IMR-90 (cell line): Measurements from ENCODE around the gene BLZF1. TPM values are rescaled to one million over a fixed set of nuclear protein-coding genes. Genes with fewer than 3 reads are reported as not detected.

ENCODE experiments used
- ATAC-seq: fragments of 200-7000 bp; cut with Tn5 transposase; 2 replicates; pipeline ENCODE4 v1.9.1; 2020; ENCODE audit warnings: low read depth, mild to moderate bottlenecking, moderate library complexity
- BruUV-seq: library from RNA; stranded (reverse); fragments of 400-500 nt; replicated peaks from 2 replicates; lab custom pipeline; 2021; lab: Mats Ljungman, UMichigan
- CTCF ChIA-PET: fragments of 300-600 bp; formaldehyde crosslinking; extraction: SDS; loops from one replicate; lab custom pipeline; 2021; ENCODE audit warnings: antibody characterized with exemption; lab: Yijun Ruan, JAX
- POLR2A ChIA-PET: fragments of 300-600 bp; sonication (Branson Sonifier 250); formaldehyde crosslinking; loops from one replicate; lab custom pipeline; 2022; ENCODE audit warnings: antibody characterized with exemption; ENCODE audit not compliant: unreplicated experiment; lab: Charles Lee
- DNase-seq: peaks from one replicate; pipeline ENCODE4 v3.0.0; 2013
- H2AFZ ChIP-seq: replicated peaks from 2 replicates; pipeline ENCODE3; 2013; ENCODE audit warnings: low read length, mild to moderate bottlenecking; ENCODE audit not compliant: poor library complexity
- H2AK5ac ChIP-seq: 2 replicates; pipeline ENCODE4 v1.6.1; 2013; ENCODE audit warnings: low read depth, low read length, inconsistent platforms
- H2AK9ac ChIP-seq: replicated peaks from 2 replicates; pipeline ENCODE3; 2013; ENCODE audit warnings: mild to moderate bottlenecking, low read depth, low read length, moderate library complexity; ENCODE audit not compliant: poor library complexity
- H2BK120ac ChIP-seq: 2 replicates; pipeline ENCODE4 v1.6.1; 2013; ENCODE audit warnings: low read depth, low read length, inconsistent platforms
- H2BK15ac ChIP-seq: 3 replicates; pipeline ENCODE4 v1.6.1; 2013; ENCODE audit warnings: low read depth, low read length, inconsistent platforms
- H2BK20ac ChIP-seq: 2 replicates; pipeline ENCODE4 v1.6.1; 2013; ENCODE audit warnings: low read depth, mild to moderate bottlenecking, inconsistent platforms, low read length, moderate library complexity
- H2BK5ac ChIP-seq: 2 replicates; pipeline ENCODE4 v1.6.1; 2013; ENCODE audit warnings: mild to moderate bottlenecking, low read depth, low read length, inconsistent platforms; ENCODE audit not compliant: poor library complexity, severe bottlenecking
- H3K14ac ChIP-seq: replicated peaks from 2 replicates; pipeline ENCODE4 v1.6.1; 2013; ENCODE audit warnings: low read depth, low read length, inconsistent platforms
- H3K18ac ChIP-seq: 2 replicates; pipeline ENCODE4 v1.6.1; 2013; ENCODE audit warnings: low read depth, low read length, control low read depth
- H3K23ac ChIP-seq: 2 replicates; pipeline ENCODE4 v1.6.1; 2013; ENCODE audit warnings: low read depth, low read length, inconsistent platforms
- H3K27ac ChIP-seq: 2 replicates; pipeline ENCODE4 v1.5.1; 2013; ENCODE audit warnings: mild to moderate bottlenecking, control low read depth, low read length; ENCODE audit not compliant: insufficient read depth
- H3K27me3 ChIP-seq: 2 replicates; pipeline ENCODE4 v1.6.1; 2013; ENCODE audit warnings: low read length; ENCODE audit not compliant: control insufficient read depth, insufficient read depth
- H3K36me3 ChIP-seq: 2 replicates; pipeline ENCODE4 v1.6.1; 2013; ENCODE audit warnings: low read length, mixed read lengths; ENCODE audit not compliant: control insufficient read depth, insufficient read depth
- H3K4ac ChIP-seq: 2 replicates; pipeline ENCODE4 v1.6.1; 2013; ENCODE audit warnings: low read depth, low read length, inconsistent platforms
- H3K4me1 ChIP-seq: 2 replicates; pipeline ENCODE4 v1.6.1; 2013; ENCODE audit warnings: low read length, mixed read lengths; ENCODE audit not compliant: control insufficient read depth, insufficient read depth
- H3K4me2 ChIP-seq: 2 replicates; pipeline ENCODE4 v1.6.1; 2013; ENCODE audit warnings: low read depth, mild to moderate bottlenecking, control low read depth, low read length, moderate library complexity
- H3K4me3 ChIP-seq: 2 replicates; pipeline ENCODE4 v1.5.1; 2013; ENCODE audit warnings: low read depth, mild to moderate bottlenecking, control low read depth, low read length, moderate library complexity; ENCODE audit not compliant: insufficient read depth
- H3K56ac ChIP-seq: 2 replicates; pipeline ENCODE4 v1.6.1; 2013; ENCODE audit warnings: low read length, inconsistent platforms; ENCODE audit not compliant: insufficient read depth; ENCODE audit errors: extremely low read depth
- H3K79me1 ChIP-seq, 2 experiments: 2 replicates each; pipeline ENCODE4 v1.6.1; 2013; ENCODE audit warnings: low read length in 2 of 2, inconsistent platforms in 1 of 2, low read depth in 1 of 2
- H3K9ac ChIP-seq: 2 replicates; pipeline ENCODE4 v1.6.1; 2013; ENCODE audit warnings: low read depth, low read length, control low read depth
- H3K9me1 ChIP-seq: 2 replicates; pipeline ENCODE4 v1.6.1; 2013; ENCODE audit warnings: low read length, inconsistent platforms; ENCODE audit not compliant: insufficient read depth
- H3K9me3 ChIP-seq: 2 replicates; pipeline ENCODE4 v1.6.1; 2013; ENCODE audit warnings: low read length; ENCODE audit not compliant: control insufficient read depth, insufficient read depth
- H4K20me1 ChIP-seq: 2 replicates; pipeline ENCODE4 v1.6.1; 2013; ENCODE audit warnings: low read length, inconsistent platforms; ENCODE audit not compliant: insufficient read depth
- H4K5ac ChIP-seq: 2 replicates; pipeline ENCODE4 v1.6.1; 2013; ENCODE audit warnings: mild to moderate bottlenecking, low read depth, low read length, control low read depth
- H4K8ac ChIP-seq, 2 experiments: 2 replicates each; pipeline ENCODE4 v1.6.1; 2013; ENCODE audit warnings: low read depth in 2 of 2, low read length in 2 of 2, control low read depth in 1 of 2, inconsistent platforms in 1 of 2
- H4K91ac ChIP-seq: 2 replicates; pipeline ENCODE4 v1.6.1; 2013; ENCODE audit warnings: low read depth, low read length, inconsistent platforms; ENCODE audit not compliant: insufficient read depth
- FOS ChIP-seq: fragments of 150-350 bp; IDR thresholded peaks from 2 replicates; pipeline ENCODE4 v1.6.1; 2016; ENCODE audit warnings: low read depth, low read length
- MAFK ChIP-seq: IDR thresholded peaks from 2 replicates; pipeline ENCODE4 v1.6.1; 2012; ENCODE audit warnings: low read depth, low read length, improper control_type of control experiment
- NFE2L2 ChIP-seq: fragments of 150-350 bp; IDR thresholded peaks from 2 replicates; pipeline ENCODE4 v1.6.1; 2016; ENCODE audit warnings: low read depth, mild to moderate bottlenecking, low read length
- SMC3 ChIP-seq: fragments of 150-350 bp; IDR thresholded peaks from 2 replicates; pipeline ENCODE4 v1.6.1; 2016; ENCODE audit warnings: low read depth, mild to moderate bottlenecking, antibody characterized with exemption, low read length, moderate library complexity
- WGBS, 2 experiments: methylation state at CpG; one replicate each; pipeline versions ENCODE4 v1.1.5 to v1.1.7; 2013; ENCODE audit warnings: missing lambda C conversion rate in 2 of 2; ENCODE audit not compliant: insufficient read length in 1 of 2; ENCODE audit errors: extremely low coverage in 2 of 2; 5-methylcytosine and 5-hydroxymethylcytosine counted together
- dilution Hi-C: fragments of 300-500 bp; cut with HindIII; formaldehyde crosslinking; loops from one replicate; pipeline ENCODE4 v1.14.3; 2018; ENCODE audit warnings: low sequenced_read_pairs; ENCODE audit not compliant: unreplicated experiment
- in situ Hi-C: fragments of 300-500 bp; cut with MboI; formaldehyde crosslinking; loops from 3 replicates; pipeline ENCODE4 v1.14.3; 2019; ENCODE audit warnings: low sequenced_read_pairs, inconsistent platforms, mixed read lengths
- intact Hi-C: fragments of 100-400 bp; cut with micrococcal nuclease; formaldehyde crosslinking; loops from 2 replicates; pipeline ENCODE4 v1.10.0; 2022
- polyA plus RNA-seq, 3 experiments: library from polyadenylated mRNA; depleted of rRNA; stranded (reverse); fragments of >200 nt; gene quantifications; 2 replicates each; pipeline ENCODE4 v1.2.3, GENCODE V29; 2012; ENCODE audit warnings: low replicate concordance in 1 of 3
- total RNA-seq: library from RNA; depleted of rRNA; stranded (reverse); fragments of >200 nt; gene quantifications from 2 replicates; pipeline ENCODE4 v1.2.3, GENCODE V29; 2012
- TF ChIP-seq, protein P1 (sequence below): fragments of 150-350 bp; IDR thresholded peaks from 2 replicates; pipeline ENCODE4 v1.6.1; 2016; ENCODE audit warnings: low read depth, mild to moderate bottlenecking, low read length, moderate library complexity, borderline replicate concordance
- TF ChIP-seq, protein P2 (sequence below): fragments of 150-350 bp; IDR thresholded peaks from 2 replicates; pipeline ENCODE4 v1.6.1; 2017; ENCODE audit warnings: mild to moderate bottlenecking, antibody characterized with exemption, low read length, low read depth
- TF ChIP-seq, protein P3 (sequence below): conservative IDR thresholded peaks from 2 replicates; pipeline ENCODE4 v1.5.1; 2012; ENCODE audit warnings: mild to moderate bottlenecking, low read depth, low read length, improper control_type of control experiment

Gene BLZF1
- total and polyA plus RNA-seq, 2 of the 4 experiments (the other 2 are of a cell fraction) = 14.2 to 24.2 TPM

DNA sequence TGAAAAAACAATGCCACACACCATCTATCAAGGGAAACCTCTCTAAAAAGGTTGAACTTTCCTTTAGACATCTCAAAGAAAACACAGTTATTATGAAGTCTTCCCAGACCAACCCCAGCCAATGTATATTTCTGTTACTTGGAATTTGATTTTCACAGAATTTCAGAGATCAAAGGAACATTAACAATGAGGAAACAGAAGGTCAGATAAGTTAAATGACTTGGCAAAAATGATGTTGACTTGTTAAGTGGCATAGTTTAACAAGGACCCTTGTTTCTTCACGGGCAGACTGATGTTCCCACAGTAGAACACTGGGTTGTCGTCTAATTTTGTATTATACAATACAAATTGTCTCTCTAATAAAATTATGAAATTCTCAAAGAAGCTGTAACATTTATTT lies 29.4 kb upstream of the BLZF1 start:
- intact Hi-C loops (no loop called here), dilution Hi-C loops (no loop called here), in situ Hi-C loops (no loop called here)
- Histone ChIP-seq H2AFZ (no peak overlapping the region), H3K36me3 (0 out of 2 replicates have a peak, but pooled peaks cover 1% of the 10 kb centered on the region), H2BK20ac (no peak overlapping the region), H3K18ac (no peak overlapping the region), H3K4me3 (no peak overlapping the region), H3K4me2 (no peak overlapping the region), H4K91ac (no peak overlapping the region), H3K9me3 (no peaks in the 10 kb centered on the region), H2AK5ac (no peak overlapping the region), H3K27me3 (no peaks in the 10 kb centered on the region), H3K14ac (no peak overlapping the region), H2BK15ac (no peak overlapping the region), H3K9ac (no peak overlapping the region), H3K4ac (no peak overlapping the region), H4K20me1 (no peaks in the 10 kb centered on the region), H3K23ac (no peak overlapping the region), H3K79me1 (peaks cover 0 to 3% of the 10 kb centered on the region in 2 experiments; a peak in 1 of 4 replicates), H2AK9ac (no peak overlapping the region), H2BK120ac (no peak overlapping the region), H3K4me1 (no peaks in the 10 kb centered on the region), H4K8ac (no peak overlapping the region), H3K56ac (no peak overlapping the region), H2BK5ac (no peak overlapping the region), H3K27ac (no peak overlapping the region), H4K5ac (no peak overlapping the region), H3K9me1 (no peaks in the 10 kb centered on the region)
- no peak for DNase-seq
- ATAC-seq = no peak
- no peak for TF ChIP-seq SMC3
- TF ChIP-seq, protein P1, sequence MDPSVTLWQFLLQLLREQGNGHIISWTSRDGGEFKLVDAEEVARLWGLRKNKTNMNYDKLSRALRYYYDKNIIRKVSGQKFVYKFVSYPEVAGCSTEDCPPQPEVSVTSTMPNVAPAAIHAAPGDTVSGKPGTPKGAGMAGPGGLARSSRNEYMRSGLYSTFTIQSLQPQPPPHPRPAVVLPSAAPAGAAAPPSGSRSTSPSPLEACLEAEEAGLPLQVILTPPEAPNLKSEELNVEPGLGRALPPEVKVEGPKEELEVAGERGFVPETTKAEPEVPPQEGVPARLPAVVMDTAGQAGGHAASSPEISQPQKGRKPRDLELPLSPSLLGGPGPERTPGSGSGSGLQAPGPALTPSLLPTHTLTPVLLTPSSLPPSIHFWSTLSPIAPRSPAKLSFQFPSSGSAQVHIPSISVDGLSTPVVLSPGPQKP = no peak
- TF ChIP-seq, protein P2, sequence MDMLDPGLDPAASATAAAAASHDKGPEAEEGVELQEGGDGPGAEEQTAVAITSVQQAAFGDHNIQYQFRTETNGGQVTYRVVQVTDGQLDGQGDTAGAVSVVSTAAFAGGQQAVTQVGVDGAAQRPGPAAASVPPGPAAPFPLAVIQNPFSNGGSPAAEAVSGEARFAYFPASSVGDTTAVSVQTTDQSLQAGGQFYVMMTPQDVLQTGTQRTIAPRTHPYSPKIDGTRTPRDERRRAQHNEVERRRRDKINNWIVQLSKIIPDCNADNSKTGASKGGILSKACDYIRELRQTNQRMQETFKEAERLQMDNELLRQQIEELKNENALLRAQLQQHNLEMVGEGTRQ = no peak
- TF ChIP-seq NFE2L2 = no peak
- no peak for TF ChIP-seq FOS
- TF ChIP-seq, protein P3, sequence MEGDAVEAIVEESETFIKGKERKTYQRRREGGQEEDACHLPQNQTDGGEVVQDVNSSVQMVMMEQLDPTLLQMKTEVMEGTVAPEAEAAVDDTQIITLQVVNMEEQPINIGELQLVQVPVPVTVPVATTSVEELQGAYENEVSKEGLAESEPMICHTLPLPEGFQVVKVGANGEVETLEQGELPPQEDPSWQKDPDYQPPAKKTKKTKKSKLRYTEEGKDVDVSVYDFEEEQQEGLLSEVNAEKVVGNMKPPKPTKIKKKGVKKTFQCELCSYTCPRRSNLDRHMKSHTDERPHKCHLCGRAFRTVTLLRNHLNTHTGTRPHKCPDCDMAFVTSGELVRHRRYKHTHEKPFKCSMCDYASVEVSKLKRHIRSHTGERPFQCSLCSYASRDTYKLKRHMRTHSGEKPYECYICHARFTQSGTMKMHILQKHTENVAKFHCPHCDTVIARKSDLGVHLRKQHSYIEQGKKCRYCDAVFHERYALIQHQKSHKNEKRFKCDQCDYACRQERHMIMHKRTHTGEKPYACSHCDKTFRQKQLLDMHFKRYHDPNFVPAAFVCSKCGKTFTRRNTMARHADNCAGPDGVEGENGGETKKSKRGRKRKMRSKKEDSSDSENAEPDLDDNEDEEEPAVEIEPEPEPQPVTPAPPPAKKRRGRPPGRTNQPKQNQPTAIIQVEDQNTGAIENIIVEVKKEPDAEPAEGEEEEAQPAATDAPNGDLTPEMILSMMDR = no peak
- no peak for TF ChIP-seq MAFK
- BruUV-seq = no TSS peak
- ChIA-PET CTCF (no interaction called here), POLR2A (no interaction called here)
- WGBS, 2 experiments = no CpG with 5 or more reads among the region's 2 CpGs
